GM19035 (cell line): ENCODE data around the gene HYOU1.
"Not testable (repeated sequence)": the region's sequence is repeated elsewhere in the genome, so short reads cannot be mapped to it uniquely, and the experiment has no call there.

Experiments used
- ATAC-seq: cut with Tn5 transposase; IDR thresholded peaks from one replicate; pipeline ENCODE4 v1.9.1; 2021; ENCODE audit not compliant: unreplicated experiment

Gene HYOU1

DNA sequence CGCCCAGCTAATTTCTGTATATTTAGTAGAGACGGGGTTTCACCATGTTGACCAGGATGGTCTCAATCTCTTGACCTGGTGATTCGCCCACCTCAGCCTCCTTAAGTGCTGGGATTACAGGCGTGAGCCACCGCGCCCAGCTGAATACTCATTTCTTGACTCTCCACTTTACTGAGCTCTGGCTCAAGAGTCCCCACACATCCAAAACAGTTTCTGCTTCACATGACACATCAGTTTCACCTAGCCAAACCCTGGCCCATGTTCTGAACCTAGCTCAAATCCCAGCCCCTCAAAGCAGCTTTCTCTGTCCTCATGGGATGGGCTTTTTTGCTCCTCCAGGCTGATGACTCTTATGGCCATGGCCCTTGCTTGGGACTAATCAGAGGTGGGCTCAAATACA lies 9.8 kb downstream of the HYOU1 start:
- no peak for ATAC-seq

DNA sequence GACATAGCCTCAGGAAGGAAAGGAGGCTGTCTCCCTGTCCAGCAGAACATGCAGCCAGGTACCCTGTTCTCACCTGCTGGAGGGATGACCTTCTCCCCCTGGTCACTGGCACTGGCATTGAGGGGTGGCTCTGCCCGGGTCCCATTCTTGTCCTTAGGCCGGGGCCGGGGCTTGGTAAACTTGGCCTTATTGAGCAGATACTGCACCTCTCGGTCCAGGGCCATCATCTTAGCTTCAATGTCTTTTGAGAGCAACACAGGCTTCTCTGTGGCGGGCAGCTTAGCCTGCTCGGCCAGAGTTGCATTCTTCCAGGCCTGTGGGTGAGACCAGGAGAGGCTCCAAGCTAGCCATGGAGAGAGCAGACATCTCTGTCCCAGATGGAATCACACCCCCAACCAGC lies 10.5 kb downstream of the HYOU1 start:
- ATAC-seq: no peak

DNA sequence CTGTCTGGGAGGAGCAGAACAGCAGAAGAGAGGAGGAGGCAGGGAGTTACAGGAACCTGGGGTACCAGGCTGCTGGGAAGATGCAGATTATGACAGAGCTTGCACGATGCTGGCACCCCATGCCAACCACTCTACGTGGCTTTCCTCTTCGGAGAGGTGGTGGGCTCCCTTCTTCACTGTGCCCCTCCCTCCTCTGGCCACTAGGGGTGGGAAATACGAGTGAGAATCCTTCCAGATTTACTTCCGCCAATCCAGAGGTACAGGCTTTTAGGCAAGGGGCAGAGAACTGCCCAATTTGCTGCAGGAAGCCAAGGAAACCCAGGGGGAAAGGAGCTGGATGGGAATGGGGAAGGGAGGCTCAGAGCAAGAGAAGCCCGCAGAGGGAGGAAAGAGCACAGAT lies 12.3 kb downstream of the HYOU1 start:
- ATAC-seq: no peak

DNA sequence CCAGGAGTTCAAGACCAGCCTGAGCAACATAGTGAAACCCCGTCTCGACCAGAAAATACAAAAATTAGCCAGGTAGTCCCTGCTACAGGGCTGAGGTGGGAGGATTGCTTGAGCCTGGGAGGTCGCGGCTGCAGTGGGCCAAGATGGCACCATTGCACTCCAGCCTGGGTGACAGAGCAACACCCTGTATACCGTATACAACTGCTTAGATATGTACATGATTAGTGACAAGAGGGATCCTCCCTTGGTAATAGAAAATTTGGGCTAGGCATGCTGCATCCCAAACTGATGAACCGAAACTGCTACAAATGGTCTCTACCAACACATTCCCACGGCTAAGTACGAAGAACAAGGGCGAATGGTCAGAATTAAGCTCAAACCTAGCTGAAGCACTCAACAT lies 14.1 kb downstream of the HYOU1 start:
- ATAC-seq: no peak

DNA sequence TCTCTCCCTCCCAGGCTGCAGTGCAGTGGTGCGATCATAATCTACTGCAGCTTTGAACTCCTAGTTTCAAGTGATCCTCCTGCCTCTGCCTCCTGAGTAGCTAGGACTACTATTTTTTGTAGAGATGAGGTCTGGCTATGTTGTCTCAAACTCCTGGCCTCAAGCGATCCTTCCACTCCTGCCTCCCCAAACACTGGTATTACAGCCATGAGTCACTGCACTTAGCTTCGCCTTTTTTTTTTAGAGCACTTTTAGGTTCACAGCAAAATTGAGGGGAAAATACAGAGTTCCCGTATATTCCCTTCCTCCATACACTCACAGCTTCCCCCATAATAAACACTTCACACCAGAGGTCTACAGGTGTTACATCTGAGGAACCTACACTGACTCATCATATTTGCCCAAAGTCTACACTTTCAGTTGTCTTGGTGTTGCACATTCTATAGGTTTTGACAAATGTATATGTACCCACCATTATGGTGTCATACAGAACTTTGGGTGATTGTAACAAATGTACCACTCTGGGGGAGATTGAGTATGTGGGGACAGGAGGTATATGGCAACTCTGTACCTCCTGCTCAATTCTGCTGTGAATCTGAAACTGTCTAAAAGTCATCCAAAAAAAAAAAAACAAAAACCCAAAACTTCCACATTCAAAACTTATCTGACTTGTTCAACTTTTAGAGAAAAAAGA lies 15.0 kb downstream of the HYOU1 start:
- no peak for ATAC-seq

DNA sequence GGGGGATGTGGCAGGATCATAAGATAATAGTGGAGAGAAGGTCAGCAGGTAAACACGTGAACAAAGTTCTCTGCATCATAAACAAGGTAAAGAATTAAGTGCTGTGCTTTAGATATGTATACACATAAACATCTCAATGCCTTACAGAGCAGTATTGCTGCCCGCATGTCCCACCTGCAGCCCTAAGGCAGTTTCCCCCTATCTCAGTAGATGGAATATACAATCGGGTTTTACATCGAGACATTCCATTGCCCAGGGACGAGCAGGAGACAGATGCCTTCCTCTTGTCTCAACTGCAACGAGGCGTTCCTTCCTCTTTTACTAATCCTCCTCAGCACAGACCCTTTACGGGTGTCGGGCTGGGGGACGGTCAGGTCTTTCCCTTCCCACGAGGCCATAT lies 17.5 kb downstream of the HYOU1 start:
- not testable (repeated sequence) for ATAC-seq

DNA sequence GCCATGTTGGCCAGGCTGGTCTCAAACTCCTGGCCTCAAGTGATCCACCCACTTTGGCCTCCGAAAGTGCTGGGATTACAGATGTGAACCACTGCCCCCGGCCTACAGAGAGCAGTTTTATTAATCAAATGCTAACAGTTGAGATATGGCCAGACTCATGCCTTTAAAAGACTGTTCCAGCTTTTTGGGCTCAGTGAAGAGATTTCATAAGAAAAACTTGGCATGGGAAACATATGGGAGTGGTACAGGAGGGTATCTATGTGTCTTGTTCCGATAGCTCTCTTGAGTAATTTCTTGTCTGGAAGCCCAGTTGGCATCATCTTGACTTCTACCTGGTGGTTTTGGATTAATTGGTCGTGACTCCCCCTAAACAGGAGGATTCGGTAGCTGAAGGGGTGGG lies 18.1 kb downstream of the HYOU1 start:
- no peak for ATAC-seq

DNA sequence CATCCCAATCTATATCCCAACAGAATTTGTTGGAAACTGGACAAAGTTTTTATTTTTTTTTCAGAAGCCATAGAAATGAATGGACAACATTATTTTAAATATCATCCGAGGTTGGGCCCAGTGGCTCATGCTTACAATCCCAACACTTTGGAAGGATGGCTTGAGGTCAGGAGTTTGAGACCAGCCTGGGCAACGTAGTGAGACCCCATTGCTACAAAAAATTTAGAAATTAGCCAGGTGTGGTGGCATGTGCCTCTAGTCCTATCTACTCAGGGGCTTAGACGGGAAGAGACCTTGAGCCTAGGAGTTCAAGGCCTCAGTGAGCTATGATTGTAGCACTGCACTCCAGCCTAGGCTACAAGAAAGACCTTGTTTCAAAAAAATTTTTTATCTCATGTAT lies 22.2 kb downstream of the HYOU1 start:
- ATAC-seq: no peak

DNA sequence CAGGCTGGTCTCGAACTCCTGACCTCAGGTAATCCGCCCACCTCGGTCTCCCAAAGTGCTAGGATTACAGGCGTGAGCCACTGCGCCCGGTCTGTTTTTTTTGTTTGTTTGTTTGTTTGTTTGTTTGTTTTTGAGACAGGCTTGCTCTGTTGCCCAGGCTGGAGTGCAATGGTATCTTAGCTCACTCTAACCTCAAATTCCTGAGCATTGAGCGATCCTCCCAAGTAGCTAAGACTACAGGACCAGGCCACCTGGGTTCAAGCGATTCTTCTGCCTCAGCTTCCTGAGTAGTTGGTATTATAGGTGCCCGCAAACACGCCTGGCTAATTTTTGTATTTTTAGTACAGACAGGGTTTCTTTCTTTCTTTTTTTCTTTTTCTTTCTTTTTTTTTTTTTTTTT lies 23.6 kb downstream of the HYOU1 start:
- not testable (repeated sequence) for ATAC-seq

DNA sequence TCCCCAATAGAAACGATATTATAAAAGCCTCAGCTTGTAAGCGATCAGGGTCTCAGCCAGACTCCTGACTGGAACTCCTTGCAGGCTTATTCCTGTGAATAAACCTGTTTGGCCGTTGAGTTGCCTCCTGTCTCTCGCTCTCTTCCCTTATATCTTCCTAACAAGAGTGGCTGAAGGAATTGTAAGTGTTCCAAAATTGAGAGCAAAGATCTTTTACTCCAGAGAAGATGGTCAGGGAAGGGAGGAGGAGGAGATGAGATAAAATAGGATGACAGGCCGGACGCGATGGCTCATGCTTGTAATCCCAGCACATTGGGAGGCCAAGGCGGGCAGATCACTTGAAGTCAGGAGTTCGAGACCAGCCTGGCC lies 25.1 kb downstream of the HYOU1 start:
- no peak for ATAC-seq

DNA sequence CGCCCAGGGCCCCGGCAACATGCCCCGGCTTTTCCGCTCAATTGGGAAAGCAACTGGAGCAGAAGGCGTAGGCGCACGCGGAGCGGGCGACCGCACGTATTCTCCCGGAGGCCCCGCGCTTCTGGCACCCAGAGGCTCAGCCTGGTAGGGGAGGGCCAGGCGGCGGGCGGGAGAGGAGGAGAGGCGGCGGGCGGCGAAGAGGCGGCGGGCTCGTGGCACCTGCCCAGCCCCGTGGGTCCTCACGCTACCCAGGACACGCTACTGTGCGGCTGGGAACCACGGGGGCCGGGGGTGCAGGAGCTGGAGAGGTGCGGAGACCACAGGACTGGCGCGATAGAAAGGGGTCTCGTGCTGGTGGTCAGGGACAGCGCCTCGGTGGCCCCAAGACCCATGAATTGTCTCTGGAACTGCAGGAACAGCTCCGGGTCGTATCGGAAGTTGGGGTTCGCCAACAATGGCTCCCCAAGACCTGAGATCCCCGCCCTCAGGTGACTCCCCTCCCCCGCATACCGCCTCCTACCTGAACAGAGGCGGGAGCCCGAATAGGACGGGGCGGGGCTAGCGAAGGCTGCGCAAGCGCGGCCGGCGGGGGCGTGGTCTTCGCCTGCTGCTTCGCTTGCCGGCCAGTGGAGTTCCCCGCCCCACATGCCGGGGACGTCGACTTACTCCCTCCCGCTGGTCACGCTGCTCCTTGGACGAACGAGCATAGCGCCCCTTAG lies 26.5 kb downstream of the HYOU1 start, which contains the start of gene SLC37A4:
SLC37A4 (minus strand) TSS at position 549 of the 719 bp plus-strand sequence.
- ATAC-seq: peak; percentile 95

DNA sequence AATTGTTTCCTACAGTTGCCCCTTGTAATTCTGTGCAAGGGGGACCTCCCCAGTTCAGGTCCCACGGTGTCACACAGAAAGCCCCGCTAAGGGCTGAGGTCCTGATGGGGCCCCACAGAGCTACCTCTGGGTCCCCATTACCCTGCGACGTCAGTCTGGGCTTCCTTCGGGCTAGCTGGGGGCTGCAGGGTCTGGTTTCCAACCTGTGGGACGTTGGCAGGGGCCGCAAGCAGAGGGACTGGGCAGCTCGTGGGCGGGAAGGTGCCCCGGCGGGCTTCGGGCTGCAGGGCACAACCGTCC lies 27.0 kb downstream of the HYOU1 start:
- ATAC-seq: peak; percentile 18

DNA sequence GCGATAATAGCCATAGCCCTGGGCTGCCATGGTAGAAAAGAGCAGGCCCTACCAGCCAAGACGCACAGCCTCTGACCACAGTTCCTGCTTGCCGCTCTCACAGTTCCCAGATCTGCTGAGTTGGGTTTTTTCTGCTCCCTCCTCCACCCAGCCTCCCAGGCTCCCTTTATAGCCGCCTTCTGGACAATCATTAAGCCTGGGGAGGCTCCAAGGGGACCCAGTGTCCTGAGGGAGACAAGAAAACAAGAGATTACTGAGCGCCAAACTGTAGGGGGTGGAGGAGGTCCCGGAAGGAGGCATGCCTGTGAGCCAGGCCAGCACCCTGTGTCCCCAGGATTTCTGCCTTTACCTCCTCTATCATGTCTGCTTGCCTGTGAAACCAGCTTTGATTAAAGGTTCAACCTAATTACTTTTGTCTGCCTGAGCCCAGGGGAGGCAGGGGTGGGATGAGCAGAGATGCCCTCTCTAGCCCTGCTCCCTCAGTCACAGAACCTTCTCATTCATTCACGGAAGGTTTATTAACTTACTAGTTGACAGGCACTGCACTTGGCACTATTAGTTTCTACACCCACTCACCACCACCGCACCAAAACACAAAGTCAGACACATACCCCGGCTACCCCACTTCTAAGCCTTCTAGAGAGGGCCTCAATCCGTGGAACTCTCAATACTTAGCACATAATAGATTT lies 27.5 kb downstream of the HYOU1 start:
- peak; percentile 5 for ATAC-seq

DNA sequence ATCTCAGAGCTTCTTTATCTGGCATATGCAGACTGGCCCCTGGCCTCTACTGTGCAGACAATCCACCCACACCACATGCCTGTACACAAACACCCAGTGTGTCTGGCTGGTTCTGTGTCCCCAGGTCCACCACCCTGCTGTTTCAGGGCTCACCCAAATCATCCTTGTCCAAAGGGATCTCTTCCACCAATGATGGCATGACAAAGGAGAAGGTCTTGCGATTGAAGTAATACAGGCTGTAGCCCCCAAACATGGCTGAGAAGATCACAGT lies 28.0 kb downstream of the HYOU1 start:
- ATAC-seq: no peak

DNA sequence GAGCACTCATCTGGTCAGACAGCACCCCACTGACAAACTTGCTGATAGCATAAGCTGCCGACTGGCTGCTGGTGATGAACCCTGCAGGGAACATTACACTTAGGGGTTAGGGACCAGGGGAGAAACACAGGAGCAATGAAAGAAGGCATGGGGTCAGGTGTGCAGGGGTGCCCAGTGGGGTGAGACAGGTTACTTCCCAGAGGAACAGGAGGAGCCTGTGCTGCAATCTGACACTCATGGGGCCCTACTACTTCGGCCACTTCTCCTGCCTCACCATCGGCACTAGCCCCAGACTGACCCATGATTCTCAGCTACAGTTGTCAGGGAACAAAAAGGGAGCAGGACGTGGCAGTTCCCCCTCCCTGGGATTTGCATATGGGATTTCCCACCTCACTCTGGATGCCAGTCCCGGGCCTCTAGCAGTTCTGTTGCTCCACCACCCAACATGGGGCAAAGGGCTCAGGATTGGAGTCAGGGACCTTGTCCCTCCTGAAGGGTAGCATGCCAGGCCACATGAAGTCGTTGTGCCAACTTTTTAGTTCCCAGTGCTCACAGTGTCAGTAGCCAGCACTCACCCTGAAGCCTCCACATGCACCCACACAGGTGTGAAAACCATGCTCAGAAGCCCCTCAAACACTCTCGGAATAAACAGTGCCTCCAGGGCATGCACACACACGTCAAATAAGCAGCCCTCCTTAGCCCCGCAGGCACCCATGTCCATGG lies 28.5 kb downstream of the HYOU1 start:
- no peak for ATAC-seq

DNA sequence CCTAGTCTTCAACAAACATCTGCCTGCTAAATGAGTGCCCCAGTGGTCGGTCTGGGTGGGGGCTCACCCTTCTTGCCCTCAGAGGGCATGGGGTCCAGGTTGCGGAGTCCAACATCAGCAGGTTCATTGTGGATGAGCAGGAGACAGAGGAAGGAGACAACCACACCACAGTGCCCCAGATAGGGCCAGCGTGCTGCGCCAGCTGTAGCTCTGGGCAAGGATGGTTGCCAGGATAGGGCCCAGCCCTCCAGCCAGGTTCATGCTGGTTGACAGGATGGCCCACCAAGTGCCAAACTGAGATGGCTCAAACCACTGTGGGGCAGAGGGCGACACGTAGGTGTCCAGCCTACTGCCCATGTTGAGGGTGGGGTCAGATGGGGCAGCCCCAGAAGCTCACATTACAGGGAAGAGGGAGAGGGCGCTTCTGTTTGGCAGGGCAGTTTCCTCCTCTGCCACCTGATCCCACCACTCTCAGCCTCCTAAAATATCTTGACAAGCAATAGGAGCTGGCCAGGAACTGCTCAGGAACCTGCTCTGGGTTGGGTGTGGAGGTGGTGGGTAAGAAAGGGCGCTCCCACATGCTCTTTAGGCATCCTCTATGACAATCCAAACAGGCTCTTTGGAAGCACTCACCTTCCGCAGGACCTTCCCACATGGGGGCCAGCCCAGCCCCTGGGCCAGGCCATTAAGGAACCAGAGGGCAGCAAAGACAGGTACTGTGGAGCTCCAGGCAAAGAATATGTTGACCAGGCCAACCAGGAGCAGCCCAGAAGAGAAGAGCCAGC lies 29.3 kb downstream of the HYOU1 start:
- no peak for ATAC-seq

DNA sequence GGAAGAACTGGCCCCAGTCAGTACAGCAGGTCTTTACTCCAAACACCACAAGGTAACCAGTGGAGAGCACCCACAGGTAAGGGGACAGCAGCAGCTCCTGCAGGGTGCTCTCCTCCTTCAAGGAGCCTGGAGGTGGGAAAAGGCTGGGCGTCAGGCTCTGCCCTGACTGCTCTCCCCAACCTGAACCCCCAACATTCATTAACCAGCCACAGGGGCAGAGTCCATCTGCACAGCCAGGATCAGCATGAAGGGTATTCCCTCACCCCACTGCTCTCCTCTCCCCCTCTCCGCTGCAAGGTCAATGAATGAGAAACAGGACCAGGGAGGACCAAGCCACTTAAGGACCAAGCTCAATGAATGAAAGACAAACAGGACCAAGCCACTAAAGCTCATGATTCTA lies 30.0 kb downstream of the HYOU1 start:
- no peak for ATAC-seq

DNA sequence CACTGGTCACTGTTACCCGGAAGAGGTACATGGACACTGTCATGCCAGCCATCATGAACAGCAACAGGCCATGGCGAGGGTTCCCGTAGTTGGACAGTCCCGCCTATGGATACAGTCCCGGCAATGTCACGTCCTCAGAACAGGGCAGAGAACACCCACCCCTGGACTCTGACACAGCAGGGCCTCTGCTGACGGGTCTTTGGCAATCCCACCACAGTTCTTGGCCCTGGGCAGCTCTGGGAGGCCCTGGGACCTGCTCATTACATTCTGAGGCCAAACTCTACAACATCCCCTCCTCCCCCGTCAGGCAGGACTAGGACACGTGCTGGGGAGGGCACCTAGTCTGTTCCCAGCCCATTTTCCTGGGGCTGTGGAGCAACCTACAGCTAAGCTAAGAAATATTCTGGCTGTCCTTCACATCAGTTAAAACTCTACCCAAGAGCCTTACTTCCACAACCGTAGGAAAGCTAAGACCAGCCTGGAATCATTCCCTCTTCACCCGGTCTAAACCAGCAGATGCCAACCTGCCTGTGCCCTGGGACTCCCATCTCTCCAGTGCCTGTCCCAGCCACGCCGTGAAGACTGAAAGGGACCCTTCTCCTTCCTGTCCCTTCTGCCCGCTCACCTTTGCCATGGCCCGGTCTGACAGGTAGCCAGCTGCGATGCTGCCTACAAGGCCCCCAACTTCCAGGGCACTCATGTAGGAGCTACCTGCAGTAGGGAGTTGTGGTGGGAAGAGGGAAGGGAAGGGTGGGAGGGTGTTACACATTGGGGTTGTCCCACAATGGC lies 30.8 kb downstream of the HYOU1 start:
- no peak for ATAC-seq

DNA sequence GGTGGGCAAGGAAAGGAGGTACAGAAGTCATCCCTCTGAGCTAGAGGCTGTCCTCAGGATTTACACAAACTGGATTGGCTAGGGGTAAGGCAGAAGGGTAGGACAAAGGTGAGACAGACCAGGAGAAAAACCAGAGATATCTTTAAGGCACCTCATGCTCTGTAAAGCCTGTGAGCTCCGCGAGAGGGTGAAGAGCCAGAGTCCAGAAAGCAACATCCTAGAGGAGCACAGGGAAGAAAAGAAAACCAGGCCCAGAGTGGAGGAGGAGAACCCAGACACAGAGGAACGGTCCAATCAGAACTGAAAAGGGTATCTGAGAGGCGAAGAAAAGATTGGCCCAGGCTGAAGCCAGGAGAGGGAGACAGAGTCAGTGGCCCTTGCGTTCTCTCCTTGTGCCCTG lies 31.5 kb downstream of the HYOU1 start:
- ATAC-seq: no peak

DNA sequence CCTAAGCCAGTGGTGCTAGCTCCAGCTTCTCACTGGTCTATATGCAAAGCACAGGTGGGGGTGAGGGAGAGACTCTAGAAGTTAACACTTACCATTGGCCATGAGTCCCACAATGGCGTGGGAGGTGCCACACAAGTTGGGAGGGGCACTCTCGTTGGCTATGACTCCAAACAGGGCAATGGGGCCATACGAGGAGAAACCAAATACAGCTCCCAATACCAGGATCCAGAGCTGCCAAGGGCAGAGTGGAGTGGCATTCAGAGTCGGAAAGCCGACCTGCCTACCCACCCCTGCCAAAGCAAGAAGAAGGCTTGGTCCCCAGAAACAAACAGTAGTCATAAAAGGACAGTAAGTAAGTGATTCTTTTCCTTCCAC lies 31.9 kb downstream of the HYOU1 start:
- no peak for ATAC-seq
